Measurements from ENCODE around the gene AMN1.

DNA sequence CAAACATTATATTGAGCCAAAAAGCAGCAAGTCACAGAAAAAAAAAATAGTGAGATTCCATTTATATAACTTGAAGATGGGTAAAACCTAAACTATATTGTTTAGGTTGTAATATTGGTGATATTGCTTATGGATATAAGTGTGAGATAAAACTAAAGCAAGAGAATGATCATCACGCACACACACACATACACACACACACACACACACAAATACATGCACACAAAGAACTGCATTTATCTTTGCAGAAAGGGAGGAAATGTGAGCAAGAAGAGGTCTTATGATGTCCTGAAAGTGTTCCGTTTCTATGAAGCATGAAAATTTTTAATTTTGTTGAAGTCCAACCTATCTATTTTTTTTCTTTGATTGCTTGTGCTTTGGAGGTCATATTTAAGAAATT lies 16.4 kb upstream of the AMN1 start:
- TF ChIP-seq GATA2 (IDR thresholded peaks at IDR 0.05; ENCODE audit: low read depth, low read length) = no peak
- no peak for TF ChIP-seq GATA3 (IDR thresholded peaks at IDR 0.05; ENCODE audit: low read depth, low read length)

Data from SH-SY5Y (cell line).